OCI-LY7 (cell line): ENCODE results near the gene COL5A1.

Experiments used
- CTCF ChIP-seq: fragments of 200-600 bp; sonication (generic); conservative IDR thresholded peaks from 2 replicates; pipeline ENCODE4 v1.5.1; 2014; ENCODE audit warnings: mild to moderate bottlenecking, antibody characterized with exemption, low read length, moderate library complexity, mixed read lengths
- EZH2phosphoT487 ChIP-seq: fragments of 200-600 bp; sonication (generic); IDR thresholded peaks from 2 replicates; pipeline ENCODE4 v1.6.1; 2018; ENCODE audit warnings: low read depth, borderline replicate concordance, mild to moderate bottlenecking, mixed run types, antibody characterized with exemption, low read length, moderate library complexity, mixed read lengths

DNA sequence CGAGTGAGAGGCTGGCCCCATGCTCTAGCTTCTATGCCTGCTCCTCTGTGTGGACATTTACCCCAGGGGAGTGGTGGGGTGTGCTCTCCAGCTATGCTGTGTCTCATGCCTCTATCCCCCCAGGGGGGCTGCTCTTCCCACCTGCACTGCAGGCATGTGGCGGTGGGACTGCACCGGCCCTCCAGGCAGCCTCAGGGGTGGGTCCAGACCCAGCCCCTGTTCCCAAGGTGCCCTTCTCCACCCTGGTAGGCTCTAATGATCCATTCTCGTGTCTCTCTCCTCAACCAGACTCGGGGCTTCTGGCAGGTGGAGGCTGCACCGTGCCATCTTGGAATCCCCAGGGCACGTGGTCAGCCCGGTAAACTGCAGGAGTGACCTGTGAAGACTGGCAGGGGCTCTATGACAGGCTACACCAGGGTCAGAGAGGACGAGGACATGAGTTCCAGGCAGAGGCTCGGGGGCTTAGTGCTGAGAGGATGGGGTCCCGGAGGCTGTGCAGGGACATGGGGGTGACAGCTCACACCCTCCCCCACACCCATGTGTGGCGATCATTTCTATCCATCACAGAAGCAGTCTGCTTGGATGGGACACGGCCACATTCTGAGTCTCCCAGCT, 22.7 kb upstream of the COL5A1 start:
- TF ChIP-seq CTCF (no peak), EZH2phosphoT487 (no peak)
